HG03521 (cell line): ENCODE results near the gene TRMT11.
"Not testable (repeated sequence)": the region's sequence is repeated elsewhere in the genome, so short reads cannot be mapped to it uniquely, and the experiment has no call there.

Experiments
- ATAC-seq: cut with Tn5 transposase; IDR thresholded peaks from one replicate; pipeline ENCODE4 v1.9.1; 2021; ENCODE audit warnings: mild to moderate bottlenecking, moderate library complexity; ENCODE audit not compliant: unreplicated experiment

TRMT11 gene

GRCh38 chr6:125991653-125992052 is 5.3 kb downstream of the TRMT11 start:
- ATAC-seq, result no peak

GRCh38 chr6:125994670-125995488 is 8.5 kb downstream of the TRMT11 start:
- no peak for ATAC-seq

GRCh38 chr6:125995972-125996580 is 9.7 kb downstream of the TRMT11 start:
- ATAC-seq, result peak; percentile 96

GRCh38 chr6:126002755-126003679 is 16.7 kb downstream of the TRMT11 start:
- no peak for ATAC-seq

- ATAC-seq, result no peak
Measured at GRCh38 chr6:126007800-126008199, 21.5 kb downstream of the TRMT11 start.

GRCh38 chr6:126010040-126010439 is 23.7 kb downstream of the TRMT11 start:
- ATAC-seq, result no peak

- no peak for ATAC-seq
Measured at GRCh38 chr6:126015863-126016262, 29.5 kb downstream of the TRMT11 start.

- no peak for ATAC-seq
Measured at GRCh38 chr6:126016591-126016990, 30.3 kb downstream of the TRMT11 start.

GRCh38 chr6:126017668-126018067 is 31.3 kb downstream of the TRMT11 start:
- no peak for ATAC-seq

GRCh38 chr6:126020305-126021050 is 34.1 kb downstream of the TRMT11 start:
- no peak for ATAC-seq

GRCh38 chr6:126023474-126023873 is 37.1 kb downstream of the TRMT11 start:
- ATAC-seq, result not testable (repeated sequence)

- ATAC-seq, result no peak
Measured at GRCh38 chr6:126026001-126026400, 39.7 kb downstream of the TRMT11 start.

- ATAC-seq, result no peak
Measured at GRCh38 chr6:126027601-126028000, 41.3 kb downstream of the TRMT11 start.

GRCh38 chr6:126030045-126030444 is 43.7 kb downstream of the TRMT11 start:
- no peak for ATAC-seq

GRCh38 chr6:126033696-126034095 is 47.4 kb downstream of the TRMT11 start:
- ATAC-seq, result peak; percentile 82

- ATAC-seq, result no peak
Measured at GRCh38 chr6:126034656-126035055, 48.3 kb downstream of the TRMT11 start.

- ATAC-seq, result no peak
Measured at GRCh38 chr6:126035764-126036163, 49.4 kb downstream of the TRMT11 start.

GRCh38 chr6:126038234-126038633 is 51.9 kb downstream of the TRMT11 start:
- ATAC-seq, result no peak

GRCh38 chr6:126039284-126039683 is 52.9 kb downstream of the TRMT11 start:
- no peak for ATAC-seq

- no peak for ATAC-seq
Measured at GRCh38 chr6:126040394-126040793, 54.1 kb downstream of the TRMT11 start.

GRCh38 chr6:126040826-126041225 is 54.5 kb downstream of the TRMT11 start:
- no peak for ATAC-seq
